HG03103 (cell line): ENCODE data around the gene BAG5.
"Not testable (repeated sequence)": the region's sequence is repeated elsewhere in the genome, so short reads cannot be mapped to it uniquely, and the experiment has no call there.

Experiments used
- ATAC-seq: cut with Tn5 transposase; IDR thresholded peaks from one replicate; pipeline ENCODE4 v1.9.1; 2021; ENCODE audit warnings: low read depth; ENCODE audit not compliant: unreplicated experiment

Gene BAG5

DNA sequence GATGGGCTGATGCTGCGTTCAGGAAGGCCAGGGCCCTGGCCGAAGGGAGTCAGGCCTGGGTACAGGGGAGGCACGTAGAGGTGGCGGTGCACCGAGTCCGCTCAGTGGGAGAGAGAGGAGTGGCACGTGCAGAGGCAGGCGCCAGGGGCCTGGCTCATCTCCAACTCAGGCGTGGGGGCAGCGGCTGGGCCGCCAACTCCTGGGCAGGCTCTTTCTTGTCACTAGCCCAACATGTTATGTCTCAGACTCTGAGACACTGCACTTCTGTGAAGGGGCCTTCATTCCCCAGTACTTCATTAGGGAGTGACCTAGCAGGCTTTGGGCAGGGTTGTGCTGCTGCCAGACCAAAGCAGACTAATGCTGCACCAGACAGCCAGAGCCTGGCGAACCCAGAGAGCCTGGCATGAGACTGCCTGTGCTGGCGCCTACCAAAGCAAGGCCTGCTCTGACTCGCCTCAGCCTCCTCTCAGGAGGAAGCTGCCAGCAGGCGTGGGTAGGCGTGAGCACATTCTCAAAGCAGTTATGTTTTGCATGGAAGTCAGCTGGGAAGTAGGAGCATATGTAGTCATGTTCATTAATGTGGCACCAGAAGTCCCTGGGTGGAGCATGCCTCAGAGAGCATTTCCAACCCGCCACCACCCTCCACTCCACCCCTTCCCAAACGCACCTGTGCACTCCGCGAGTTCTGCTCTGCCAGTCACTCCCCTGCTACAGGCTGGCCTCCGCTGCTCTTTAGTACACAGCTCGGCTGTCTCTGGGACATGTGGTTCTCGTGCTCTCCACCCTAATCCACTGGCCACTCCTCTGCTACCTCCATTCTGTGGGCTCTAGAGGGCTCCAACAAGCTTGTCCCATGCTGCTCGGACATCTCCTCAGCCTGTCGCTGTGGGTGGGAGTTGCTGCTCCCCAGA, 49.5 kb downstream of the BAG5 start:
- ATAC-seq, result no peak

DNA sequence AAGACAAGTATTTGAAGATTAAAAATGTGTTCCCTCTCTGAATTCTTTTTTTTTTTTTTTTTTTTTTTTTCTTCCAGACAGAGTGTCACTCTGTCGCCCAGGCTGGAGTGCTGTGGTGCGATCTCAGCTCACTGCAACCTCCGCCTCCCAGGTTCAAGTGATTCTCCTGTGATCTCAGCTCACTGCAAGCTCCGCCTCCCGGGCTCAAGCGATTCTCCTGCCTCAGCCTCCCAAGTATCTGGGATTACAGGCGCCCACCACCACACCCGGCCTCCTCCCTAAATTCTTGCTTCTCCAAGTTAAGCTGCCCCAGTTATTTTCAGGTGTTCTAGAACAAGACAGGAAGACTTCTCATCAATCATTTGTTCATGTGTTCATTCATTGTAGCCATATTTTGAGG, 50.3 kb downstream of the BAG5 start:
- ATAC-seq, result not testable (repeated sequence)

DNA sequence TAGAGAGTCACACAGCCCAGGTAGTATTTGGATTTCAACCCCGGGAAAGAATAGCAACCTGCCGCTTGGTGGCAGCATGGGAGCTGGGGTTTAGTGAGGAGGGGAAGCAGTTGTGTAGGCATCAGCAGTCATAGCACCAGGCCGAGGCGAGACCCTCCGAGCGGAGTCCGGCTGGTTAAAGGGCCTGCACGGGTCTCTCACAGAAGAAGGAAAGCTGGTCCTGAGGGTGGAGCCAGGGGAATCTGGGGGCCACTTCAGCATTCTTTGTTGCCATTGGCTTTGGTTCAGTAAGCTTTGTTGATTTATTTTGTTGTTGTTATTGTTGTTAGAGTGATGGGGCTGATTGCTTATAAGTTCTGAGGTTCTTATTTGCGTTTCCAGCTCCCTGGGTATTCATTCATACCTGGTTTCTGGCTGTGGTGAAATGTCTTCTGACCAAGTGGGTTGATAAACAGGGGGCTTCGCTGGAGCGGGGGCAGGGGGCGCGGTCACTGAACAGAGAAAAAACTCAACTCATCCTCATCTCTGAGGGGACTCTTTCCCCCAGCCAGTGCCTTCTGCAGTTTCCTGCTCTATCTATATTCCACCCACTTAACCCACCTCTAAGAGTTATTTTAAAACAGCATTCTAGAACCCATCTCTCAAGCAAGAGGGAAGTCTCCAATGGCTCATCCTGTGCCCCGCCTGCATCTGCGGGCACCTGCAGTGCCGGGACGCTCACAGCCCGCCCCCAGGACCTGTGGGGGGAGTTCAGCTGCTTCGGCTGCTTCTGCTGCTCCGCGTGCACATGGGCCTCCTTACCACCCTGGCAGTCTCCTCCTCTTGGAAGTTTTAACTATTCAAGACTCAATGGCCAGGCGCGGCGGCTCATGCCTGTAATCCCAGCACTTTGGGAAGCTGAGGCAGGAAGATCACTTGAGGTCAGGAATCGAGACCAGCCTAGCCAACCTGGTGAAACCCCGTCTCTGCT, 51.4 kb downstream of the BAG5 start:
- ATAC-seq, result no peak

DNA sequence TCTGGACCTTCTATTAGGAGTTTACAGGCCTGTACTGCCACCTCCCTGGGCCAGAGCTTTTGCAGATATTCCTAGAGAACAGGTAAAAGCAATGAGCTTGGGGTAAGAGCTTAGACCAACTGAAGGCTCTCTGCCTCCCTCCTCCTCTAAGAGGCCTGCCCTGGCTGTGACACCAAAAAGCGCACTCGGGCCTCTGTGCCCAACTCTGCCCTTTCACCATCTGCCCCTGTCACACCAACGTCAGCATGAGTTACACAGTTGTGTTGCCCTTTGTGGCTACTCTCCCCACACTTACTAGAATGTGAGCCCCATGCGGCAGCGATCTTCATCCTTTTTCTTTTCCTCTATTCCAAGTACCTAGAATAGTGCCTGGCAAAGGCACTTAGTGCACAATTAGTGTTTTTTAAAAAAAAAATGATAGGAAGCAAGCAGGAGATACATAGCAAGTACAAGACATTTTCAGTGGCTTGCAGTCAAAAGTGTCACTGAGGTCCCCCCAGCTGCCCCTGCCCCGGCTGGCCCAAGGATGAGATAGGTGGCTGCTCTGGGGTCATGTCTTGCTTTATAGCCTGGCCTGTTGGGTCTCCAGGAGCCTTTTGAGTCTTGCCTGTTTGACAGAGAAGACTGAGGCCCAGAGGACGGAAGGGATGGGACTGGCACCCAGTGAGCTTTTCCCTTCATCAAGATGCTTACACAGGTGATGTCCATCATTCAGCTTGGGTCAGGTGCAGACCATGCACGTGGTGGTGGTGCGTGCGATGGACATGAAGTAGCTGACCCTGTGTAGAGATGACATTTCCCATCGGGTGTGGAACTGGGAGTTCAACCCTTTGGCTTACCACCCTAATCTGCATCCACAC, 52.4 kb downstream of the BAG5 start:
- no peak for ATAC-seq

DNA sequence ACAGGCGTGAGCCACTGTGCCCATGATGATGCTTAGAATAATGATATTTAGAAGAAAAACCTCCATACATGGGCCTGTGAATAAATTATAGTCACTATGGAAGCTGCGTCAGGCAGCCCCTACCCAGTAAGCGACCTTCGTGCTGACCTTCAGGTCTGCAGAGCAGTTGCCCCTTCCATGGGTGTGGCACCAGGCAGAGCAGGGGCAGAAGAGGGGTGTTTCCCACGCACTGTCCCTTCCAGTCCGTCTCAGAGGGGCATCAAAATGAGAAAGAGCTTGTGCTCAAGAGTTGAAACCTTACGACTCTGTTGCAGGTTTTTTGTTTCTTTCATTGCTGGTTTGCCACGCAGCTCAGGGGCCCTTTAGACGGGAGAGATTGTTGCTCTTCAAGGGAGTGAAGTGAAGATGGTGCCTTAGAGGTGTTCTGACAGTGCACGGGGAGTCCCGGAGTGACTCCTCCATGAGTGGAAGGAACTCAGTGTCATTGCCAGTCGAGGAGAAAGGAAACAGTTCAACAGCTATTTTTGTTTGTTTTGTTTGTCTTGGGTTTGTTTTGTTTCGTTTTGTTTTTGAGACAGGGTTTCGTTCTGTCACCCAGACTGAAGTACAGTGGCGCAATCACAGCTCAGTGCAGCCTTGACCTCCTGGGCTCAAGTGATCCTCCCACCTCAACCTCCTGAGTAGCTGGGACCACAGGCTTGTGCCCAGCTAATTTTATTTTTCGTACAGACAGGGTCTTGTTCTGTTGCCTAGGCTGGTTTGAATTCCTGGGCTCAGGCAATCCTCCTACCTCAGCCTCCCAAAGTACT, 53.7 kb downstream of the BAG5 start:
- no peak for ATAC-seq

DNA sequence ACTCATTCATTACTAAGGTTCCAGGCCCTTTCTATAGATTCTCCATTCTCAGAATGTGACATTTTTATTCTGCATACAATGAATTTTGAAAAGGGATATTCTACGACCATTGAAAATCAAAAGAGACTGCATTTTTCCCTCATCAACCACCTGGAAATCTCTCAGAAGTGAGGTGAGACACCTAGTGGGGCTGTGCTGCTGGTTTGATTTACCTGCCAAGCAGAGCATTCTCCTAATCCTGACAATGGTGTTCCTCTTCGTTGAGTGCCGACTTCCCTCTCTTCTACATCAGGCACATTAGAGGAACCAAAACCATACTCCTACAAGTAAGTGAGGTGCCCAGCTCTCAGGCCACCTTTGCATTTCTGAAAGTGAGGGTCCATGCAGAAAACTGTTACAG, 54.7 kb downstream of the BAG5 start:
- ATAC-seq, result no peak
